ENCODE data around the gene KIF26B. TPM values are rescaled to one million over a fixed set of nuclear protein-coding genes. Genes with fewer than 3 reads are reported as not detected.

Gene KIF26B
- total RNA-seq, 1 donor from 2014 or later = 5.1 TPM

DNA sequence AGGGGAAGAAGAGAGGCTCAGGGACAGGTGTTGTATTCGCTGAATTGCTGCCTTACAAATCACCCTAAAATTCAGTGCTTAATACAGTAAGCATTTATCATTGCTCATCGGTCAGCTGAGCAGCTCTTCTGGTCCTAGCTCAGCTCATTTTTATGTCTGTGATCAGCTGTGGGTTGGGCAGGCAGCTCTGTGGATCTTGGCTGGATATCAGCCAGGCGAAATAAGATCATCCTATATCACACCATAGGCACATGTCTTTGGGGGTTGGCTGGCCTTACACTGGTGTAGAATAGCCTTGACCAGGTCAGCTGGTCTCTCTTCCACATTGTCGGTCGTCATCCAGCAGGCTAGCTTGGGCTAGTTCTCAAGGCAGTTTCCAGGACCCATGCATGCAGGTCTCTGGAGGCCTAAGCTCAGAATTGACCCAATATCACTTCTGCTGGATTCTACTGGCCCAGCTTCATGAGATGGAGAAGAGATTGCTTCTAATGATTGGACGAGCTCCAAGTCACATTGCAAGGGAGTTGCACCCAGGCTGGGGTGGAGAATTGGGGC lies 448.6 kb downstream of the KIF26B start:
- no peaks in the 10 kb centered on the region for H3K36me3 Mint-ChIP-seq (ENCODE audit: insufficient read depth)
- DNase-seq (ENCODE audit: low spot score, unreplicated experiment) = no peak
- peaks cover 4% of the 10 kb centered on the region for H3K4me1 Mint-ChIP-seq (ENCODE audit: low read depth)
- peaks cover 11% of the 10 kb centered on the region for H3K27me3 Mint-ChIP-seq
- H3K9me3 Mint-ChIP-seq (ENCODE audit: low read depth) = no peaks in the 10 kb centered on the region
- TF ChIP-seq, protein P1, sequence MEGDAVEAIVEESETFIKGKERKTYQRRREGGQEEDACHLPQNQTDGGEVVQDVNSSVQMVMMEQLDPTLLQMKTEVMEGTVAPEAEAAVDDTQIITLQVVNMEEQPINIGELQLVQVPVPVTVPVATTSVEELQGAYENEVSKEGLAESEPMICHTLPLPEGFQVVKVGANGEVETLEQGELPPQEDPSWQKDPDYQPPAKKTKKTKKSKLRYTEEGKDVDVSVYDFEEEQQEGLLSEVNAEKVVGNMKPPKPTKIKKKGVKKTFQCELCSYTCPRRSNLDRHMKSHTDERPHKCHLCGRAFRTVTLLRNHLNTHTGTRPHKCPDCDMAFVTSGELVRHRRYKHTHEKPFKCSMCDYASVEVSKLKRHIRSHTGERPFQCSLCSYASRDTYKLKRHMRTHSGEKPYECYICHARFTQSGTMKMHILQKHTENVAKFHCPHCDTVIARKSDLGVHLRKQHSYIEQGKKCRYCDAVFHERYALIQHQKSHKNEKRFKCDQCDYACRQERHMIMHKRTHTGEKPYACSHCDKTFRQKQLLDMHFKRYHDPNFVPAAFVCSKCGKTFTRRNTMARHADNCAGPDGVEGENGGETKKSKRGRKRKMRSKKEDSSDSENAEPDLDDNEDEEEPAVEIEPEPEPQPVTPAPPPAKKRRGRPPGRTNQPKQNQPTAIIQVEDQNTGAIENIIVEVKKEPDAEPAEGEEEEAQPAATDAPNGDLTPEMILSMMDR (IDR thresholded peaks at IDR 0.05; ENCODE audit: unreplicated experiment) = no peak
- H3K27ac Mint-ChIP-seq = no peak overlapping the region
- H3K4me3 Mint-ChIP-seq (ENCODE audit: low read depth) = no peak overlapping the region

DNA sequence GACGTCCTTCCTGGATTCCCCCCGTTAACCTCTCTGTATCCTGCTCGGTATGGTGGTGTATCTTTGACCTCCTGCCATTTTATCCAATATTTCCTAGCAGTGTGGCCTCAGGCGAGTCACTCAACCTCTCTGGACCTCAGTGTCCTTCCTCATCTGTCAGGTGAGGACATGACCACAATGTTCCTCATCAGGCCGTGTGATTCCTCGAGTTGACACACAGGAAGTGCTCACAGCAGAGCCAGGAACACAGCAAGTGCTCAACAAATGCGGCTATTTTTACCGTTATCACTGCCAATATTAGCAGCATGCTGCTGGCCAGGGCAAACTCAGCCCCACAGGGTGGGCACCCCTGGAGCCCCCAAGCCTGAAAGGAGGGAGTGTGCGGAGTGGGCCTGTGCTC lies 450.2 kb downstream of the KIF26B start:
- Mint-ChIP-seq H3K4me3 (ENCODE audit: low read depth) (no peak overlapping the region), H3K27ac (no peak overlapping the region), H3K36me3 (ENCODE audit: insufficient read depth) (no peaks in the 10 kb centered on the region), H3K27me3 (peaks cover 16% of the 10 kb centered on the region), H3K9me3 (ENCODE audit: low read depth) (no peaks in the 10 kb centered on the region), H3K4me1 (ENCODE audit: low read depth) (peaks cover 6% of the 10 kb centered on the region)
- TF ChIP-seq, protein P1 (IDR thresholded peaks at IDR 0.05; ENCODE audit: unreplicated experiment) = no peak
- no peak for DNase-seq (ENCODE audit: low spot score, unreplicated experiment)

DNA sequence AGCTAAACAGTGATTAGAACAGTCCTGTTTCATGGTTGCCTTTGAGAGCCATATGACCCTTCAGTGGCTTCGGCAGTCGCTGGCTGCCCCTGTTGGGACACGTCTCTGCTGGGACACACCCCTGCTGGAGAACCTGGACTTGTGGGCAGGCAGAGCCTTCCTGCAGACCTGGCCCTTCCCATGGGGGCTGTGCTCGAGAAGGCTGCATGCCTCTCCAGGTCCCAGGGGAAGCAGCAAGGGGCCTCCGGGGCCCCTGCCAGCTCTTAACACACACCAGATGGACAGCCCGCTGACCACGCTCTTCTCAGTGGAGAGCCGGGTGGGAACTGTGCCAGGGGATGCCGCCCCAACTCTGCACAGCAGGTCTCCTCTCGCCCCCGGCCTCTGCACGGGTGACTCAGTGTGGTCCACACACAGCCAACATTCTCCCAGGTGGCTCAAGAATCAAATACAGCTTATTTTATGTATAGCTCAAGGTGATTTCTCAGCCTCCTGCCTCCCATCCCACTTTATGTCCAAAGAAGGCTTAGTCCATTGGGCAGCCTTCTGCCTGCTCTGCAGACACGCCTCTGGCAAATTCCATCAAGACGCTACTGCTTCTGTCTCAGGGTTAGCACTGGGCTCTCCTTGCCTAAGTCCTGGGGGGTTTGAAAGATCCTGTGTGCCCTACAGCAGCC lies 450.8 kb downstream of the KIF26B start:
- peaks cover 16% of the 10 kb centered on the region for H3K27me3 Mint-ChIP-seq
- no peaks in the 10 kb centered on the region for H3K36me3 Mint-ChIP-seq (ENCODE audit: insufficient read depth)
- no peak for DNase-seq (ENCODE audit: low spot score, unreplicated experiment)
- no peak overlapping the region for H3K4me3 Mint-ChIP-seq (ENCODE audit: low read depth)
- H3K9me3 Mint-ChIP-seq (ENCODE audit: low read depth) = no peaks in the 10 kb centered on the region
- peaks cover 11% of the 10 kb centered on the region for H3K4me1 Mint-ChIP-seq (ENCODE audit: low read depth)
- H3K27ac Mint-ChIP-seq = no peak overlapping the region
- TF ChIP-seq, protein P1 (IDR thresholded peaks at IDR 0.05; ENCODE audit: unreplicated experiment) = no peak

DNA sequence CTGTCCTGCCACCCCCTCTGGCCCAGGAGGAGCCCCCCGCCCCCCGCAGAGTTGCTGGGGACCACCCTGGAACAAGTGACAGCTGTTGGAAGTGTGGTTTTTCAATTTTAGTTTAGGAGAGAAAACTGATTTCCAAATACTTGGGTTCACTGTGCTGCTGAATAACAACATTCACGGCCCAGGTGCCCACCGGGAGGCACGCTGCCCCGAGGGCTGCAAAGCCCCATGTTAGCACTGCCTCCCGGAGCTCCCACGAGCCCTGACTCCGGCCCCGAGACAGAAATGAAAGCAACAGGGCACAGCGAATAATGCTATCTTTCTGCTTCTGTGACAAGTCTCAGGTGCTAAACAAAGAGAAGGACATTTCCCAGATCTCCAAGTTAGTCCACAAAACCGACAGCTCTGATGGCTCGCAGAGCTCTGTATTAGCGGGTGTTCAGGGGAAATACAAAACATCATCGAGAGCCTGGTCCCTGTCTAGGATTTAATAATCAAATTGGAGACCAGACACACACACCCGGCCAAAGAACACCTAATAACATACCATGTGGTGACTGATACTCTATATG lies 451.5 kb downstream of the KIF26B start:
- no peak overlapping the region for H3K27ac Mint-ChIP-seq
- peaks cover 16% of the 10 kb centered on the region for H3K27me3 Mint-ChIP-seq
- H3K9me3 Mint-ChIP-seq (ENCODE audit: low read depth) = no peaks in the 10 kb centered on the region
- no peaks in the 10 kb centered on the region for H3K36me3 Mint-ChIP-seq (ENCODE audit: insufficient read depth)
- TF ChIP-seq, protein P1 (IDR thresholded peaks at IDR 0.05; ENCODE audit: unreplicated experiment) = no peak
- no peak for DNase-seq (ENCODE audit: low spot score, unreplicated experiment)
- peaks cover 14% of the 10 kb centered on the region for H3K4me1 Mint-ChIP-seq (ENCODE audit: low read depth)
- no peak overlapping the region for H3K4me3 Mint-ChIP-seq (ENCODE audit: low read depth)

DNA sequence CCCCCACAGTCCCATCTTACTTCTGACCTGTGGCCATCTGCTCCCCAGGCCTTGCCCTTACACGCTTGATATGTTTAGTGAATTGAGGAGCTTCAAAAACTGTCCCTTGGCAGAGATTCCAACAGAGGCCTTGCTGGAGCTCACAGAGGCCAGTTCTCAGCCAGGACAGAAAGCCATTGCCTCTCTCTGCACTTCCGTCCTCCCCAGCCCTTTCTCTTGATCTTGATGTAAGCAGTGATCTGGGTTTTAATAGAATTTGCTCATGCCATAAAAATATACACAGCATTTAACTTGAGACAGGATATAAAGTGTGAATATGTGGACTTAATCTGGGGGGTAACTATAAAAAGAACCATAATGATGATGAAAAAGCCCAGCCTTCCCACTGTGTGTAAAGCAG lies 453.5 kb downstream of the KIF26B start:
- DNase-seq (ENCODE audit: low spot score, unreplicated experiment) = no peak
- H3K27ac Mint-ChIP-seq = no peak overlapping the region

More for the DNA sequence above, 453.5 kb downstream of the KIF26B start:
- Mint-ChIP-seq H3K4me1 (ENCODE audit: low read depth) (peaks cover 19% of the 10 kb centered on the region), H3K27me3 (peaks cover 16% of the 10 kb centered on the region), H3K4me3 (ENCODE audit: low read depth) (no peak overlapping the region), H3K9me3 (ENCODE audit: low read depth) (no peaks in the 10 kb centered on the region), H3K36me3 (ENCODE audit: insufficient read depth) (no peaks in the 10 kb centered on the region)
- TF ChIP-seq, protein P1 (IDR thresholded peaks at IDR 0.05; ENCODE audit: unreplicated experiment) = no peak

Measured in progenitor cell of endocrine pancreas (in vitro differentiated cells).